HG02870 (cell line): Measurements from ENCODE around the gene PROM2.
"Not testable (repeated sequence)": the region's sequence is repeated elsewhere in the genome, so short reads cannot be mapped to it uniquely, and the experiment has no call there.

ENCODE experiments used
- ATAC-seq: cut with Tn5 transposase; IDR thresholded peaks from one replicate; pipeline ENCODE4 v1.9.1; 2021; ENCODE audit warnings: mild to moderate bottlenecking, moderate library complexity; ENCODE audit not compliant: unreplicated experiment

Gene PROM2

DNA sequence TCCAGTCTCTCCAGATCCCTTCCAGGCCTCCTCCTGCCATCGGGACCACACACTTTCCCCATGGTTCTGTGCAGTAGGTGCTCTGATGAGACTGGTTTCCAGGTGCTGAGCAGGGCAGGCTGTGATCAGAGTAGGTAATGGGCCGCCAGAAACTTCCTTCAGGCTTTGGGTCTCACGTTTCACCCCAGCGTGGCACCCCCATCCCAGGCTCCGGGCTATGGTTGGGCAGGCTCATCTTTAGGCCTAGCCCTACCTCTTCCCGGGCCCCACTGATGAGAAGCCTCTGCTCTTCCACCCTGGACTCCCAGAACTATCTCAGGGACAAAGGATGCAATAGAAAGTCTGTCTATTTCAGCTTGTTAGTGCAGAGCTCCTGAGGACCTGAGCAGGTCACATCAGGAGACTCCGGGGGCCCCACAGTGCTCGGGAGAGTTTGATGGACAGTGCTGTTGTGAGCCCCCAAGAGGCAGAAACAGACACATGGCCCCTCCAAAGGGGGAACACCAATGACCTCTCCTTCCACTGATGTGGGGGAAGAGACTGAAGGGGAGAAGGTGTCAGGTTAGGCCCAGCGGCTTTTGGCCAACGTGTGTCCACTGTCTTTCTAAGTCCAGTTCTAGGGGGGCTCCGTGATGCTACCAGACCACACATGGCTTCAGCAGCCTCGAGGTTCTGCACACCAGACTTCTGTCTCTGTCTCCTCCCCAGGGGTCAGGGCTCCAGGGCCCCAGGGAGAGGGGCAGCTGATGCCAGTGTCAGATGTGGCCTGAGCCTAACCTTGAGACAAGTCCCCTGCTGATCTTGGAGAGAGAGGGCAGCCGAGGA lies 5.8 kb upstream of the PROM2 start:
- no peak for ATAC-seq

DNA sequence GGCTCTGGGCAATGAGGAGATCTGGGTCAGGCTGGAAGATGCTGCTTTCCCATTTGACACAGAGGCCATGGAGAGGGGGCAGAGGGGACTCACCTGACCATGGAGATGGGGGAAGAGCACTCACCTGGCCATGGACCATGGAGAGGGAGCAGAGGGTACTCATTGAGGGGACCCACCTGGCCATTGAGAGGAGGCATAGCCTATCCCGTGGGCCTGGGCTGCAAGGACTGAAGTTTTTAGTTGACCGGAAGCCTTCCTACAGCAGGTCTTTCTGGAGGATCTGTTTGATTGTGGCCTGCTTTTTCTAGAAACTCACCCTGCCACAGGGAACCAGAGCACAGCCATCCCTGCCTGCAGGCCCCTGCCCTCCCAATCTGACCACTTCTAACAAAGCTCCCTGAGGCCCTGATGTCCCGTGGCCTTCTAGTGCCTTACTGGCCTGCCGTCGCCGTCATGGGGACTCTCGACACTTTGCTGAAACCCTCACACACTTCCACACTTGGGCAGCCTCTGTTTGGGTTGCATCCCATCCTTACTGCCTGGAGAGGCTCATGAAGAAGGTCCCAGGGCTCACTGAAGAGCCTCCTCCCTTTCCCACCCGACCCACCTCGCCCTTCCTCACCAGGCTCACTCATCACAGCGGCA lies 5.1 kb upstream of the PROM2 start:
- no peak for ATAC-seq

DNA sequence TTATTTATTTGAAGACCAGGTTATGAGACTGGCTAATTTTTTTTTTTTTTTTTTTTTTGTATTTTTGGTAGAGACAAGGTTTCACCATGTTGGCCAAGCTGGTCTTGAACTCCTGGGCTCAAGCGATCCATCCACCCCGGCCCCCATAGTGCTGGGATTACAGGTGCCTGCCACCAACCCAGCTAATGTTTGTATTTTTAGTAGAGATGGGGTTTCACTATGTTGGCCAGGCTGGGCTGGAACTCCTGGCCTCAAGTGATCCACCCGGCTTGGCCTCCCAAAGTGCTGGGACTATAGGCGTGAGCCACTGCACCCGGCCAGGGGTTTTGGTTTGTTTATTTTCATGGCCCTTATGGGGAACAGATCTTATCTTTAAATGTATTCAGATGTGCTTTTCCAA lies 4.5 kb upstream of the PROM2 start:
- not testable (repeated sequence) for ATAC-seq

DNA sequence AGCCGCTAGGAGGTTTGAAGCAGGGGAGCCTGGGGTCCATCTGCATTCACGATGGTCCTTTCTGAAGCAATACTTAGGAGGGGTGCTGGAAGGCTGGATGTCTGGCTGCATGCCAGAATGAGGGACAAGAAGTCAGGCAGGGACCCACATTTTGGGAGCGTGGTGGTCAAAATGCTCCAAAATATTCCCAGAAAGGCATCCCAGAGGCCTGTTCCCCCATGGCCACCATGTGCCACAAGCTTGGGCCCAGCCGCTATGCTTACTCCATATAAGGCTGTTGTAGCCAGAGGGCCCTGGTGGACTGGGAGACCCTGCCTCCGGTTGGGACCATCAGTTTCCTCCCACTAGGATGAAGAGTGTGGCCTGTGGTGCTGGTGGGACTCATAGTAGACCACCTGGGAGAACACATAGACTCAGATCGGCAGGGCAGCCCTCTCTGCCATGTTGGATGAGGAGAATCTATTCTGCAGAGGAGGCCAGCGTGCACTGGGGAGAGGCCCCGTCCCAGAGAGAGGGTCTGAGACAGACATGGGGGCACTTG lies 3.6 kb upstream of the PROM2 start:
- no peak for ATAC-seq

DNA sequence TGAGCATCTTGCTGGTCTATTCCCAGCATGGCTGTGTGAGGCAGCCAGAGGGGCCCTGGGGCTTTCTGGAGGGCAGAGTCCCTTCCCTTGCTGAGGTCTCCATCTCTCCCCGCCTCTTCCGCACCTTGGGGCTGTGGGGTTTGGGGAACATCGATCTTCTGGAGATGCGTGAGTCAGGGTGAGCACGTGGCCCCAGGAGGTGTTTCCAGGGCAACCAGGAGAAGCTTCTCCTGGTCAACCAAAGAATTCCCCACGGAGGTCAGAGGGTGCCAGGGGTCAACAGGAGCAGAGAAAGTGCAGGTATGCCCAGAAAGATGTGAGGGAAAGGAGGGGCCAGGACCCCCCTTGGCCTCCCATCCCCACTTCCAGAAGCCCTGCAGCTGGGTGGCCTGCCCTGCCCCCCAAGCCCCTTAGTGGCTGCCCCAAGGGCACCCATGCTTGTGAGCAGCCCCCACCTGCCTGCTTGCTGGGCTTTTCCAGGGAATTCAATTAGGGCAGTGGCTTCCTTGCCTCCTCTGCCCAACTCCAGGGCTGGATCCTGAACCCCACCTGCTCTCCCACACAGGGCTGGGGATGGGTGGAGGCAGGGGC lies 2.8 kb upstream of the PROM2 start:
- ATAC-seq = no peak

DNA sequence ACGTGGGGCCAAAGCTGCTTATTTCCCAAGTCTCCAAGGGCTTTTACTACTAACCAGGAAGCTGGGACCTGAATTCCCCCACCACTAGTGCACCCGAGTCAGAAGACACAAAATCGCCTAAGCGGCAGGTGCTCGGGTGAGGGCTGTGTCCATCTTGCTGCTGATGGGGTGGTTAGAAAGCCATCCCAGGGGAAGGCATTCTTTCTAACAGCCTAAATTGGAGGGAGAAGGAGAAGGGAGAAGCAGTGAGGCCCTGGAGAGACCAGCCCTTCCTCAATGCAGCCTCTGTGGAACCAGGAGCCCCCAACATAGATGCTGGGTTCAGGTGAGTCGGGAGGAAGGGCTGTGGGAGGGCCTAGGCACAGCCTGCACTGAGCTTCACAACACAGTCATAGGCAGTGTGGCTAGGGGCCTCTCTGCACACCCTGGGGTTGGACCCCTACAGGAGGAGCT lies 1.9 kb upstream of the PROM2 start:
- ATAC-seq = no peak

DNA sequence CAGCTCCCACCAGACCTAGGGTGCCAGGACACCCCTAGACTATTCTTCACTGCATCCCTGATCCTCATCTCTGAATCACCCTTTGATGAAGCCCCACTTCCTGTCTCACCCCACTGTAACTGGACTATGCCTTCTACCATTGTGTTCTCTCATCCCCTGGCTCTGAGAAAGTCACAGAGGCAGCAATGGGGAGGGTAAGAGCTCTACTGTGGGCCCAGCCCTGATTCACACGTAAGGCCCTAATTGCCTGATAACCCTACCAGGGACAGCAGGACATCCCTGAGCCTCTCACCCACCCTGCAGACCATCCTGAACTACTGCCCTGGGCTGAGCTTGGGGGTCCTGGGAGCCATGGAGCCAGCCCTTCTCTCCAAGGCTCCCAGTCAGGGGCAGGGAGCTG lies 1.5 kb upstream of the PROM2 start:
- no peak for ATAC-seq

DNA sequence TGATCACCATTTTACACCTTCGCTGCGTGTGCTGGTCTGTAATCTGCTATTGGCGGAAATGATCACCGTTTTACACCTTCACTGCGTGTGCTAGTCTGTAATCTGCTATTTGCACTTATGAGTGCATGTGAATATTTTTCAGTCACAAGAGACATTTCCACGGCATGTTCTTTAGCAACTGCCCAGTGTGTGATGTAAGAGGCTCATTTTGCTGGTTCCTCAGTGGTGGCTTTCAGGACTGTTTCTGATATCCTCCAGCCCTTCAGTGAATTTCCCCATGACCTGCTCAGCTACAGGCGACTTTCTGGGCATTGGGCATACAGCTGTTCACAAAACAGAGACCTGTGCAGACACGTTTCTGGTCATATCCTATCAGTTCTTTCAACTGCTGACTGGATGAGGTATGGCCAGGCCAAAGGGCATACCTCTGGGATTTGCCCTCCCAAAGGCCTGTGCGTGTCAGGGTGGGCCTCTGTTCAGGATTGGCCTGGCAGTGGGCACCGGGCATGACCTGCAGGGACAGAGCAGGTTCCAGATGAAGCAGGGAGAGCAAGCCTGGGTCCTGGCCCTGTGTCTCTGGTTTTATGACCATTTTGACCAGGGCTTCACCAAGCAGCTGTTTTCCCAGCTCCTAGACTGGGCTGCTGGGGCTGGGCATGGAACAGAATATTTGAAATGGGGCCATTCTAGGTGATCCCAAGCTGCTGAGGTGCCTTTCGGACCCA lies 521 bp upstream of the PROM2 start:
- ATAC-seq = no peak

DNA sequence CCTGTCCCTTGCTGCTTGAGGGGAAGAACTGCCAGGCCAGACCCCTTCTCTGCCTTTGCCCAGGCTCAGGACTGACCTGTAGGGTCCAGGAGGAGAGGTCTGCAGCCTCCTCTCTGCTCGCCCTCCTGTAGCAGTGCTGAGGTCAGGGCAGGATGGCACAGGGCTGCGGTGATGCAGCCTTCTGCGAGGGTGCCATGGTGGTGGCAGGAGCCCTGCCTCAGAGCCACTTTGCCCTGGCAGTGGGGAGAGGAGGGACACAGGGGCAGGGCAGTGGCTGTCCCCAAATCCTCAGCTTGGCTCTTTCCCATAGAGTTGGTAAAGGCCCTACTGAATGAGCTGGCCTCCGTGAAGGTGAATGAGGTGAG lies 884 bp downstream of the PROM2 start:
- no peak for ATAC-seq

DNA sequence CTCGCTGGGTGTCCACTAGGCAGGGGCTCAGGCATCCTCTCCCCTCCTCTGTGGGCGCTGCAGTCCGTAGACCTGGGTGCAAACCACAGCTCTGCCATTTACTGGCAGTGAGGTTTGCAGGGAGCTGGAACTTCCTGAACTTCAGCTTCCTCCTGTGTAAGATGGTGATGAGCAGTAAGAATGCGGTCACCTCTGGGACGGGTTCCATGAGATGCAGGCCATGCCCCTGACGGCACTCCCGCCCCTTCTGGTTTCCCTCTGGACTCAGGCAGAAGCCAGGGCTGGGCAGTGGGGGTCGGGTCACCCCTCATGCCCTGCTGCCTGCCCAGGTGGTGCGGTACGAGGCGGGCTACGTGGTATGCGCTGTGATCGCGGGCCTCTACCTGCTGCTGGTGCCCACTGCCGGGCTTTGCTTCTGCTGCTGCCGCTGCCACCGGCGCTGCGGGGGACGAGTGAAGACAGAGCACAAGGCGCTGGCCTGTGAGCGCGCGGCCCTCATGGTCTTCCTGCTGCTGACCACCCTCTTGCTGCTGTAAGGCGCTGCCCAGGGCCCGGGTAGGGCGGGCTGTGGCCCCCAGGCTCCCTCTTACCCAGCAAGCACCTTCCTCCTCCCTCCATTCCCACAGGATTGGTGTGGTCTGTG lies 1.5 kb downstream of the PROM2 start:
- no peak for ATAC-seq

DNA sequence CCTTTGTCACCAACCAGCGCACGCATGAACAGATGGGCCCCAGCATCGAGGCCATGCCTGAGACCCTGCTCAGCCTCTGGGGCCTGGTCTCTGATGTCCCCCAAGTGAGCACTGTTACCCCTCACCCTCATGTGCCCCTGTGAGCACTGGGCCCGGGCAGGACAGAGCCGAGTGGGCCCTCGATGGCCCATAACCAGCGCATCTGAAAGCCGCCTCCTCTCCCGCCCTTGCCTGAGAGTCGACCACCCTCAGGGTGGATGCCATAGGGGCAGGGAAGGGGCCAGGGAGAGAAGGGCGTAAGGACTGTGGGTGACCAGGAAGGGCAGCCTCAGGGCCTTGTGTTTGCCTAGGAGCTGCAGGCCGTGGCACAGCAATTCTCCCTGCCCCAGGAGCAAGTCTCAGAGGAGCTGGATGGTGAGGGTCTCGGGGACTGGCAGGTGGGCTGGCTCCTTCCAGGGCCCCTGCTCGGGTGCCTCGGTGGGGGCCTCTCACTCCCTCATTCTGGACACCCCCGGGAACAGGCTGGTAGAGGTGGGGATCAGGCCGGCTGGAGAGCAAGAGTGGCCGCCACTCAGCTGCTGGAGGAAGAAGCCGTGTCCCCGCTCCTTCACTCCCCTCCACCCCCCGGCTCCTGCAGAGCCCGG lies 2.1 kb downstream of the PROM2 start:
- ATAC-seq = no peak

DNA sequence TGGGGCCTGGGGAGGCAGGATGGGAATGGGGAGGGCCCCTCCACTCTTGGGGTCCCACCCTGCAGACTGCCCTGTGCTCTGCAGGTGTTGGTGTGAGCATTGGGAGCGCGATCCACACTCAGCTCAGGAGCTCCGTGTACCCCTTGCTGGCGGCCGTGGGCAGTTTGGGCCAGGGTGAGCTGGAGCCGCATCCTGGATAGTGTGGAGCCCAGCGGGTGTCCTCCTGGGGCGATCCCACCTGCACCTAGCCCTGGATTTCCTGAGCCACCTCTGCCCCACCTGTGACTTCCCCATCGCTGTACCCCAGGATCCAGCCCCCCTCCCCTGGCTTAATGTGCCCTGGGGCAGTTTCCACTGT lies 2.6 kb downstream of the PROM2 start:
- ATAC-seq = no peak

DNA sequence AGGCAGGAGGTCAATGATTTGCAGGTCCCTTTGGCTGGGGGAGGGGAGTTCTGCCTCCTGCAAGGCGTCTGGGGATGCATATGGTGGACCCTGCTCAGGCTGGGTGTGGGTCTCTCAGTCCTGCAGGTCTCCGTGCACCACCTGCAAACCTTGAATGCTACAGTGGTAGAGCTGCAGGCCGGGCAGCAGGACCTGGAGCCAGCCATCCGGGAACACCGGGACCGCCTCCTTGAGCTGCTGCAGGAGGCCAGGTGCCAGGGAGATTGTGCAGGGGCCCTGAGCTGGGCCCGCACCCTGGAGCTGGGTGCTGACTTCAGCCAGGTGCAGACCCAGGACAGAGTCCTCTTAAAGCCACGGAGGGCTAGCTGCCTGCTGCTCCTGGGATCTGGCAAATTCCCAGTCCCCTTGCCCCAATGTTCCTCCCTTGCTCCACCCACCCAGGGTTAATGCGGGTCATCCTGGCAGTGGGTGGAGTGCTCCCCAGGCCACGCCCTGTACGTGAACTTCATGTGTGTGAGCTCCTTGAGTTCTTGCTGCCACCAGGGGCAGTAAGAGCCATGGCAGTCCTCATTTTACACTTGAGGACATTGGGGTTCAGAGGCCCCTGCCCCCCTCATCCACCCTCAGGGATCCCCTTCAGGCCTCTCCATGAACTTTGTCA lies 3.1 kb downstream of the PROM2 start:
- no peak for ATAC-seq

DNA sequence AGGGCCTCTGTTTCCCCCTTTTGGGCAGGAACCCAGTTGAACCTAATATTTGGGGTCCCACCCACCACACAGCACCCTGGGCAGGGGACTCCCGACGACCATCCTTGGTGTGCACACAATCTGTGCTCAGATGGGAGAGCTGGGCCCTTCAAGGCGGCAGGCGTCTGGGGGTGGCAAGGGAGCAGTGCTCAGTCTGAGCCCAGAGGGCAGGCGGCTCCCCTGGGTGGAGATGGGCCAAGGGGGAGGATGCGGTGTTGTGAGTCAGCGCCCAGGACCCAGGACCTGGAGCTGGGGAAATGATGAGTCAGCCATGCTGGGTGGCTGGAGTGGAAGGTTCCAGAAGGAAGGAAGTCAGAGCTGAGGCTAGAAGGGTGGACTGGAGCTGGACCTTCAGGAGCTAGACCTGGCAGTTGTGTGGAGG lies 3.8 kb downstream of the PROM2 start:
- ATAC-seq = no peak

DNA sequence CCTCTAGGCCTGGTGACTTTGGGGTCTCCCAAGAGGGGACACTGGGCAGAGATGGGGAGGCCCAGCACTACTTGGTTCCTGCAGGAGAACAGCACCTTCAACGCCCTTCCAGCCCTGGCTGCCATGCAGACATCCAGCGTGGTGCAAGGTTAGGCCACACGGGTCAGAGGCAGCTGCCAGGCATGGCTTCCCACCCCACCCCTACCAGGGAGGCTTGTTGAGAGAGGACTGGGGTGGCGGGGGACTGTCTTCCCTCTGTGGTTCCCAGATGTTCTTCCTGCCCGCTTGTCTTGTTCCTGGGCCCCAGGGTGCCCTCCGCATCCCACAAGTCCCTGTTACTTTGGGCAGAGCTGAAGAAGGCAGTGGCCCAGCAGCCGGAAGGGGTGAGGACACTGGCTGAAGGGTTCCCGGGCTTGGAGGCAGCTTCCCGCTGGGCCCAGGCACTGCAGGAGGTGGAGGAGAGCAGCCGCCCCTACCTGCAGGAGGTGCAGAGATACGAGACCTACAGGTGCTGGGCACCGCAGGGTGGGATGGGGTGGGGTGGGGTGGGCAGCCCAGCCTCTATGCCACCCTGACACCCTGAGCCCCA lies 4.5 kb downstream of the PROM2 start:
- ATAC-seq = no peak

DNA sequence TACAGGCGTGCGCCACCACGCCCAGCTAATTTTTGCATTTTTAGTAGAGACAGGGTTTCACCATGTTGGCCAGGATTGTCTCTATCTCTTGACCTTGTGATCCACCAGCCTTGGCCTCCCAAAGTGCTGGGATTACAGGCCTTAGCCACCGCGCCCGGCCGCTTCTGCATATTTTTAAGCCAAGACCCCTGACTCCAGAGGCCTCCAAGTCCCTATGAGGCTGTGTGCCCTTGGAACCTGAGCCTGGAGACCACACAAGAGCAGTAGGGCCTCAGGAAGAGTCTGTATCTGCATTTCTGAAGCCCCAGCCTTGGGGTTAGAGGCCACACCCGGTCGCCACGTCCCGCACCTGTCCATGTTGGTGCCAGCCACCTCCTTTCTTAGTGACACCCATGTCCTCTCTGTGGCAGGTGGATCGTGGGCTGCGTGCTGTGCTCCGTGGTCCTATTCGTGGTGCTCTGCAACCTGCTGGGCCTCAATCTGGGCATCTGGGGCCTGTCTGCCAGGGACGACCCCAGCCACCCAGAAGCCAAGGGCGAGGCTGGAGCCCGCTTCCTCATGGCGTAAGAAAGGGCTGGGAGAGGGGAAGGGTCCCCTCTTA lies 5.3 kb downstream of the PROM2 start:
- no peak for ATAC-seq

DNA sequence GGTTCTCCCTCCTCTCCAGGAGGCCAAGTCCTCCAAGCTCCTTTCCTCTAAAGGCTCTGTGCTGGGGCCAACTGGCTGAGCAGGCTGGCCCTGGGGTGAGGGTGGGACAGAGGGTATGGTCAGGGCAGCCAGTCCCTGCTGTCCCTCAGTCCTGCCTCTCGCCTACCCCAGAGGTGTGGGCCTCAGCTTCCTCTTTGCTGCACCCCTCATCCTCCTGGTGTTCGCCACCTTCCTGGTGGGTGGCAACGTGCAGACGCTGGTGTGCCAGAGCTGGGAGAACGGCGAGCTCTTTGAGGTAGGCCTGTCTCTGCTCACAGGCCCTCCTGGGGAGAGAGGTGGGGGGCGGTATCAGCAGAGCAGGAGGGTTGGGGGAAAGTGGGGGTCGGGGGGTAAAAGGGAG lies 6.8 kb downstream of the PROM2 start:
- ATAC-seq = no peak

DNA sequence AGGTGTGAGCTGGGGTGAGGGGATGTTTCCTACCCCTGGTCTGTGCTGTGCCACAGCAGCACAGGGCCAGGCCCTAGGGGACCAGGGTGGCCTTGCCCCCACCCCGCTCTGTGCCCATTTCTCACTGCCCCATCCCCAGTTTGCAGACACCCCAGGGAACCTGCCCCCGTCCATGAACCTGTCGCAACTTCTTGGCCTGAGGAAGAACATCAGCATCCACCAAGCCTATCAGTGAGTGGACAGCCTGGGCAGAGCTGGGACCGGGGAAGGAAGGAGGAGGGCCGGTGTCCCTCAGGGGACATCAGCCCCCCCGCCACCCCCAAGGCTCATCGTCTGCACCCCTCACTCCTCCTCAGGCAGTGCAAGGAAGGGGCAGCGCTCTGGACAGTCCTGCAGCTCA lies 7.5 kb downstream of the PROM2 start:
- no peak for ATAC-seq

DNA sequence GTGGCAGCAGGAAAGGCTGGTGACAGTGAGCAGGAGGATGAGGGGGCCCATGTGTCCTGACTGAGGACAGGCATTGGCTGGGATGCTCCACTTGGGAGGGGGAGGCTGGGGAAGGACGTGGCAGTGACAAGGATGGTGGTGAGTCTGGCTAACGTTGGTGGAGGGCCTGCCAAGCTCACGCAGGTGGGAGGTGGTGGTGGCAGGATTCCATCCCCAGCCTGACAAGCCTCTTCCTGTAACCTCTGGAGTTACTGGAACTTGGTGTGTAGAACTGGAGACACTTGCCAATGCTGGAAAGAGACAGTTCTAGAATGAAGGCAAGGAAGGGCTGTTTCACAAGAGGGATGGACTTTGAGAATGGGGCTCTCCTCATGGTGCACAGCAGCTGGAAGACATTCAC lies 8.2 kb downstream of the PROM2 start:
- ATAC-seq = no peak
